Cardiac fibroblast (primary cell): ENCODE data around the gene CENPH.

Experiments used
- DNase-seq, 2 donors: peaks; one replicate each; pipeline versions ENCODE4 v3.0.0 to v3.0.0-alpha.2; 2010; ENCODE audit warnings: low read depth in 2 of 2
- H3K4me3 ChIP-seq, 2 donors: replicated peaks in 1 of 2; 1 replicate in 1 of 2; 2 replicates in 1 of 2; pipeline ENCODE4 v1.5.1; 2011; ENCODE audit warnings: low read depth in 2 of 2, low read length in 2 of 2, mild to moderate bottlenecking in 2 of 2, moderate library complexity in 1 of 2
- TF ChIP-seq, protein P1 (sequence below): IDR thresholded peaks from one replicate; pipeline ENCODE4 v1.5.1; 2011; ENCODE audit warnings: low read depth, mild to moderate bottlenecking, low read length, inconsistent platforms

Gene CENPH

DNA sequence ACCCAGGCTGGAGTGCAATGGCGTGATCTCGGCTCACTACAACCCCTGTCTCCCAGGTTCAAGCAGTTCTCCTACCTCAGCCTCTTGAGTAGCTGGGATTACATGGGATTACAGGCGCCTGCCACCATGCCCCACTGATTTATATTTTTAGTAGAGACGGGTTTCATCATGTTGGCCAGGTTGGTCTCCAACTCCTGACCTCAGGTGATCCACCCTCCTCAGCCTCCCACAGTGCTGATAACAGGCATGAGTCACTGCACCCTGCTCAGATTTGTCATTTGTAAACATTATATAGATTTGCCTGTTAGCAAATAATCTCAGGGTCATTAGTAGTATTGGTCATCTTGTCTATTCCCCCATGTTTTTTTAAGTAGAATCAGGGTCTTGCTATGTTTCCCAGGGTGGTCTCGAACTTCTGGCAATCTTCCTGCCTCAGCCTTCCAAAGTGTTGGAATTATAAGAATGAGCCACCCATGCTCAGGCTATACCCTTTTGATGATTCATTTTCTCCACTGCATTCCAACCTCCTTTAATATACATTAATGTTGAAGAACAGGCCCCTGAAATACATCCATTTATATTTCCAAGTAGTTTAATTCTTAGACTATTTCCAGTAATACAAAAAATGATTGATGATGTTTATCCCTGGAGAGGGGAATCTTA lies 17.3 kb downstream of the CENPH start:
- peak in 1 of 2 donors; percentile 9 for DNase-seq

DNA sequence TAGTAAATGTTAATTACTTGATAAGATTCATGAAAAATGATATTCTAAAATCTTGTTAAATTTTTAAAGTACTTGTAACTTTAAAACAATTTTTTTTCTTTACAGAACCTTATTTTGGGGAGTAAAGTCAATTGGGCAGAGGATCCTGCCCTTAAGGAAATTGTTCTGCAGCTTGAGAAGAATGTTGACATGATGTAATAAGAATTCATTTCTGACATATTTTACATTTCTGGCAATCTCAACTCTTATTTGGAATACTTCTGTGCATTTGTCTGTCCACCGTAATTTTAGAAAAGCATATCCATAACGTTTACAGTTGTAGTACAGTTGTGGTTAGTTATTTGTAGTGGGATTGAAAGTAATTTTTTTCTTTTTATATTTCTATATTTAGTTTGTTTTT lies 20.2 kb downstream of the CENPH start:
- TF ChIP-seq, protein P1, sequence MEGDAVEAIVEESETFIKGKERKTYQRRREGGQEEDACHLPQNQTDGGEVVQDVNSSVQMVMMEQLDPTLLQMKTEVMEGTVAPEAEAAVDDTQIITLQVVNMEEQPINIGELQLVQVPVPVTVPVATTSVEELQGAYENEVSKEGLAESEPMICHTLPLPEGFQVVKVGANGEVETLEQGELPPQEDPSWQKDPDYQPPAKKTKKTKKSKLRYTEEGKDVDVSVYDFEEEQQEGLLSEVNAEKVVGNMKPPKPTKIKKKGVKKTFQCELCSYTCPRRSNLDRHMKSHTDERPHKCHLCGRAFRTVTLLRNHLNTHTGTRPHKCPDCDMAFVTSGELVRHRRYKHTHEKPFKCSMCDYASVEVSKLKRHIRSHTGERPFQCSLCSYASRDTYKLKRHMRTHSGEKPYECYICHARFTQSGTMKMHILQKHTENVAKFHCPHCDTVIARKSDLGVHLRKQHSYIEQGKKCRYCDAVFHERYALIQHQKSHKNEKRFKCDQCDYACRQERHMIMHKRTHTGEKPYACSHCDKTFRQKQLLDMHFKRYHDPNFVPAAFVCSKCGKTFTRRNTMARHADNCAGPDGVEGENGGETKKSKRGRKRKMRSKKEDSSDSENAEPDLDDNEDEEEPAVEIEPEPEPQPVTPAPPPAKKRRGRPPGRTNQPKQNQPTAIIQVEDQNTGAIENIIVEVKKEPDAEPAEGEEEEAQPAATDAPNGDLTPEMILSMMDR, result no peak
- peak; percentile 11 to 35 for DNase-seq
- no peak overlapping the region for H3K4me3 ChIP-seq

More for the DNA sequence above, 17.3 kb downstream of the CENPH start:
- no peak overlapping the region for H3K4me3 ChIP-seq
- TF ChIP-seq, protein P1, result no peak

DNA sequence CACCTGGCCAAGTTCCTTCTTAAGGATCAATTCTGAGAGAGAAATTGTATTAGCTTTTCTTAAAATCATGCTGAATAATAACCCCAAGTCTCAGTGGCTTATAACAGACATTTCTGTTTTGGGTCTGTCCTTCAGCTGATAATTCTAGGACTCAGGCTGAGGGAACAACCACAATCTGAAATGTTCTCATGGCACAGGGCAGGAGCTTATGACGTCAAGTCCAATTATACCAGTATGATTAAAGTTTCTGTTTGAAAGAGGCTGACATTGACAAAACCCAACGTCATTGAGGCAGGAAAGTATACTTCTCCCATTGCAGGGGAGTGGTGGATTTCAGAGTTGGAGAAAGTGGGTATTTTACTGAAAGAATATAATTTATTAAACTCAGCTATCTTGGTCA lies 21.8 kb downstream of the CENPH start:
- no peak overlapping the region for H3K4me3 ChIP-seq
- no peak for DNase-seq
- TF ChIP-seq, protein P1, result no peak

DNA sequence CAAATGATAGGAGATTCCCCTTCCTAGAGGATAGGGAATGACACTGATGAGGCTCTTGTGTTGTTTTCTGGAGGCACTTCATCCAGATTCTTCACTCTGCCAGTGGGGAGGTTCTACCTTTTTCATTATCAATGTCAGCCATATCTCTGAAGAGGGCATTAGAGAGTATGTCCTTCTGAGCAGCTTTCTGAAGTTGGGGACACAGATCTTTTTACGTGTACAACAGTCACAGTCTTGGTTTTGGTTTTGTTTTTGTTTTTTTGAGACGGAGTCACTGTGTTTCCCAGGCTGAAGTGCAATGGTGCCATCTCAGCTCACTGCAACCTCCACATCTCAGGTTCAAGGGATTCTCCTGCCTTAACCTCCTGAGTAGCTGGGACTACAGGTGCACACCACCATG lies 22.6 kb downstream of the CENPH start:
- no peak for DNase-seq
- no peak overlapping the region for H3K4me3 ChIP-seq
- TF ChIP-seq, protein P1, result no peak

DNA sequence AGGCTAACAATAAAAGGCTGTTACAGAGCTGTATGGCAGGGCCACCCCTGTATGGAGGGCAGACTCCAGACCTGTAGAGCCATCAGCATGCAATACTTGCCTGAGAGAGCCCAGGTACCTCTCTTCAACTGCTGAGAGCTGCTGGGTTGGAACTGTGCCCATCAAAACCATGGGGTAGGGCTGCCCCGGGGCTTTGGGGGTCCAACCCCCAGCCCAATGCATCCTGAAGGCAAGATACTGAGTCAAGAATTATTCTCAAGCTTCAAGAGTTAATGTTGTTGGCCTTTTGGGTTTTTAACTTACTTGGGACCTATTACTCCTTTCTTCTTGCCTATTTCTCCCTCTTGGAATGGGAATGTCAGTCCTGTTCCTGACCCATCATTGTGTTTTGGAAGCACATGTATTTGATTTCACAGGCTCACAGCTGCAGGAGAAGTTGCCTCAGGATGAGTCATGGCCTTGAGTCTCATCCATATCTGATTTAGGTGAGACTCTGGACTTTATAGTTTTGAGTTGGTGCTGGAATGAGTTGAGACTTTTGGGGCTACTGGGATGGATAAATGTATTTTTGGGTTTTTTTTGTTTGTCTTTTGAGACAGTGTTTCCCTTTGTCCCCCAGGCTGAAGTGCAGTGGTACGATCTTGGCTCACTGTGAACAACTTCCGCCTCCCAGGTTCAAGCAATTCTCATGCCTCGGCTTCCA lies 24.3 kb downstream of the CENPH start:
- TF ChIP-seq, protein P1, result no peak
- peak; percentile 51 to 72 for DNase-seq
- no peak overlapping the region for H3K4me3 ChIP-seq

DNA sequence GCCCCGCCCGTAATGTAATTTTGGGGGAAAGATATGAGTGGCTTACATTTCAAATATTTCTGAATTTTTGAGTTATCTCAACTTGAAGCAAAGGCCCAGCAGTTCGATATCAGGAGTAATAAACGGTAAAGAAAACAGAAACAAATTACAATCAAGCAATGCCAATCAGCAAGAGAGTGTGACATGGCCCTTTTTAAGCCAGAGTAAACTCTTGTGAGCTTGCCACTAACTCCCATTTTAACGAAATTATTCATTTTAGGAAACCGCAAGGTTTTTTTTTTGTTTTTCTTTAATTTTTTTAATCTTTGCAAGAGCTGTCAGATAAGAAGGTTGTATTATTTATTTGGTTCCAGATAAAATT lies 27.7 kb downstream of the CENPH start:
- DNase-seq, result no peak
- H3K4me3 ChIP-seq, result peak overlapping the region; percentile 99 to 100
- TF ChIP-seq, protein P1, result no peak
